ENCODE data around the gene SLC2A13.
"Not testable (repeated sequence)": the region's sequence is repeated elsewhere in the genome, so short reads cannot be mapped to it uniquely, and the experiment has no call there.

The SLC2A13 gene

DNA sequence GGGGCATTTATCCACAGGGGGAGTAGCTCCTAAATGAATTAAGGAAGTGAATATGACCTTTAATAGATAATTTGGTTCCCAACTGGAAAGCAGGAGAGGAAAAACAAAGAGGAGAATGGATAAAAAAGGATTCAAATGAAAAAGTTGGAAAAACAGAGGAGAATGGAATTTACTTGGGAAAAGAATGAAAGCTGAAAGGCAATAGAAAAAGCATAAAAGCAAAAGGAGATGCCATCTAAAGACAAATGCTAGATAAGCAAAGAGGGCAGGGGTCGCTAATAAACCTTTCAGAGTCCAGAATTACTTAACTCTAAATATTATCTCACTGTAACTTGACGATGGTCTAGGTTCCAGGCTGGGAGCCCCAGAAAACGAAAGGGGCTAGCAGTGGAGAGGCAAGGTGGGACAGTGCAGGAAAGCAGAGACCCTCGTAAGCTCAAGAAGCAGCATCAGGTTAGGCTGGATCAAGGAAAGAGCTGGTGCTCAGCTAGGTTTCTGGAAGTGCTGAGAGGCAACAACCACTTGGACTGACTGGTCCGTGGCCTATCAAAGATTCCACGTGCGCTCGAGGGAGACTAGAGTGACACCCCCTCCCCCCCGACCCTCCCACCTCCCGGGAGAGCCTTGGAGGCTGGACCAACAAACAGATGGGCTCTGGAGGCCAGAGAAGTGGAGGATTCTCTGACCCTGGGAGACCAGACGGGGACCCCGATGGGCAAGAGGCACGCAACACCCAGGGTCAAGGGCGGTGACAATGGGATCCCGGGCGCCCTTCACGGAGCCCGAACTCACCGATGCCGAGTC, 1.2 kb downstream of the SLC2A13 start:
- DNase-seq, result no peak

DNA sequence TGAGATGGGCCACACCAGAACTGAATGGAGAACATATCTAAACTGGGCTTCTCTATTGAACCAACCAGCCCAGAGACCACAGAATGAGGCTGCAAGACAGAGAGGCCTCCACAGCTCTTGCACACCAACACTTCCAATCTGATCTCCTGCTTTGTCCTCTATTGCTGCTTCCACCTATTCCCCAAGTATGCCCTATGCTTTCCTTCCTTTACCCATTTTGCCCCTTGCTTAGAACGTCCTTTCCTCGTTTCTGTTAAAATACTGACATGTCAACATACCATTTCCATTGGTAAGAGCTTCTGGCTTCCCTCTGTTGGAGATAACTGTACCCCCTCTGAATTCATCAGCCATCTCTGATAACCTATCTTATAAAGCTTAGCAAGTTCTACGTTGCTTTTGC, 2.8 kb downstream of the SLC2A13 start:
- no peak for DNase-seq

GRCh38 chr12:40101747-40102146, 4.1 kb downstream of the SLC2A13 start:
- DNase-seq, result no peak

- no peak for DNase-seq
Measured at GRCh38 chr12:40099423-40099853, 6.4 kb downstream of the SLC2A13 start.

DNA sequence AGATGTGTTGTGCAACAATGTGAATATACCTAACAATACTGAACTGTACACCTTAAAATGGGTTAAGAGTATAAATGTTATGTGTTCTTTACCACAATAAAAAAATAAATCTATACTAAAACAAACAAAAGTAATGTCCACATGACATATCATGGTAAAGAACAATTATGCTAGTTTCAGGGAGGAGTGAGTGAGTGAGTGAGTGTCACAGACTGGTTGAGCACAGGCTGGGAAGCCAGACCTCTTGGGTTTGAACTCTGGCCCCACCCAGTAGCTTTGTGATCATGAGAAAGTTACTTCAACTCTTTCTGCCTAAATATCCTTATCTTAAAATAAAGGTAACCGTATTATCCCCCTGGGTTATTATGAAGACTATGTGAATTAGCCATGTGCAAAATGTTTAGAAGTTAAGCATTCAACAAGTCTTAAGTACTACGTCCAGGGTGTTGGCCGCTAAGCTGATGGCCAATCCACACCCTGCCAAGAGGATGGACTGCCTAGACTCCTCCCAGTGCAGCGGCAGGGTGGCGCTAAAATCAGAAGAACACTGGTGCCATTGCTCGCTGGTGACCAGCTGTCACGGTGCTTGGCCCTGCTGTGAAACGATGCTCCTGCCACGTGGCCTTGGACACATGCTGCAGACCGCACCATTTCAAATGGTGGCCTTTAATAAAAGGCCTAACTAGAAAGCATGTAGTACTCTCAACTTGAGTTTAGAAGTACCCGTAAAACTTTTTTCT, 7.3 kb downstream of the SLC2A13 start:
- DNase-seq, result no peak

DNA sequence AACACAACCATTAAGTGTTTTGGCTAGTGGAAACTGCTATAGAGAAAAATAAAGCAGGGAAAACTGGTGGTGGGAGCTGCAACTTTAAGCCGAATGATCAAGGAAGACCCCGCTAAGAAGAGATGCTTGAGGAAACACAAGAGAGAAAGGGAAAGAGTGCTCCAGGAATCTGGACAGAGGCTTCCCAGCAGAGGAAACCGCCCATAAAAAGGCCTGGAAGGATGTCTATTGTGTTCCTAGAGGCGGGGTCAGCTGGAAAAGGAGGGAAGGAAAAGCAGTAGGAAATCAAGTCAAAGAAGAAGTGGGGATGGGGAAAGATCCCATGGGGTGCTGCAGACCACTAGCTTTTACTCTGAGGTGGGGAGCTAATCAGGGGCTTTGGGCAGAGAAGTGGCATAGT, 12.4 kb downstream of the SLC2A13 start:
- DNase-seq, result no peak

- DNase-seq, result no peak
Measured at GRCh38 chr12:40086471-40086870, 19.4 kb downstream of the SLC2A13 start.

- no peak for DNase-seq
Measured at GRCh38 chr12:40078266-40078665, 27.6 kb downstream of the SLC2A13 start.

DNA sequence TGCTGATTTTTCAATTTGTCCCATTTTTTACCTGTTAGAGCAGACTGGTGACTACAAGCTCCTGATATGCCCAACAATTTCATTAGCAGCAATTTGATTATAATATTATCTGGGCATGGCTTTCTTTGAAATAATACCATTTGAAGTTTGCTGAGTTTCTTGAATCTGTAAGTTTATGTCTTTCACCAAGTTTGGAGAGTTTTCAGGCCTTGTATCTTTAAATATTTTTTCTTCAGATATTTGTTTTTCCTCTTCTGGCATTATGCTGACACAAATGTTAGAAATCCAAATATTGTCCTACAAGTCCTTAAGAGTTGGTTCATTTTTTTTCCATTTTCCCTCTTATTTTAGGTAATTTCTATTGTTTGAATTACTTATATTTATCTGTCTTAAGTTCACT, 30.4 kb downstream of the SLC2A13 start:
- no peak for DNase-seq

- no peak for DNase-seq
Measured at GRCh38 chr12:40068416-40068815, 37.5 kb downstream of the SLC2A13 start.

GRCh38 chr12:40065636-40066035, 40.2 kb downstream of the SLC2A13 start:
- no peak for DNase-seq

DNA sequence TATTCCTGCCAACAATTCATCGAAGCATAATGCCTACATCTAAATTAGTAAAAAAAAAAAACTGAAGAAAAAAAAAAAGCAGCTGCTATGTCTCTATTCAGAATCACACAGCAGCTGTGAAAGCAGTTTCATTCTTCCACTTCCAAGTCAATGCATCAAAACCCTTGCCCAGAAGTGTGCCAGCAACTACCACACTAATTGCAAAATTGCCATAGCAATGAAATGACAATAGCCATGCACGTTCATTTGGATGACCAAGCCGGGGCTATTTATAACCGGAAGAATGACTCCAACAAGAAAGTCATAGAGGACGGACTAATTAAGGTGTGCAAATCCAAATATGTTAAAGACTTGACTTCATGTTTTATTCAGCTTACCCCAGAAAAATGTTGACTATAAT, 42.5 kb downstream of the SLC2A13 start:
- DNase-seq, result no peak

GRCh38 chr12:40058721-40059190, 47.1 kb downstream of the SLC2A13 start:
- no peak for DNase-seq

- no peak for DNase-seq
Measured at GRCh38 chr12:40056373-40056772, 49.5 kb downstream of the SLC2A13 start.

DNA sequence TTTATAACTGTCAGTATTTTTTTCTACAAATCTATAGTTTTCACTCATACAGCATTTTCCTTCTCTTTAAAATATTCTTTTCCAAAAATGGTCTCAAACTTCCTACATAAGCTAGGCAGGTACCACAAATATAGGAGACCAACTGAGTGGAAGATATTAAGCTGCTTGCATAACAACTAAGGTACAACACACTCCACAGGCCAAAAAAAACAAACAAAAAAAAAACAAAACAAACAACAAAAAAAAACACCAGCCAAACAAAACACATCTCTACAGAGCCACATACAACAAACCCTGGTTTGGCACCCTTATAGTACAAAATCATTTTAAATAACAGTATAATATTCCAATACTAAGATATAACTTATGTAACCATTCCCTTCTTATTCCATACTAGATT, 50.1 kb downstream of the SLC2A13 start:
- DNase-seq, result no peak

GRCh38 chr12:40055228-40055579, 50.7 kb downstream of the SLC2A13 start:
- no peak for DNase-seq

DNA sequence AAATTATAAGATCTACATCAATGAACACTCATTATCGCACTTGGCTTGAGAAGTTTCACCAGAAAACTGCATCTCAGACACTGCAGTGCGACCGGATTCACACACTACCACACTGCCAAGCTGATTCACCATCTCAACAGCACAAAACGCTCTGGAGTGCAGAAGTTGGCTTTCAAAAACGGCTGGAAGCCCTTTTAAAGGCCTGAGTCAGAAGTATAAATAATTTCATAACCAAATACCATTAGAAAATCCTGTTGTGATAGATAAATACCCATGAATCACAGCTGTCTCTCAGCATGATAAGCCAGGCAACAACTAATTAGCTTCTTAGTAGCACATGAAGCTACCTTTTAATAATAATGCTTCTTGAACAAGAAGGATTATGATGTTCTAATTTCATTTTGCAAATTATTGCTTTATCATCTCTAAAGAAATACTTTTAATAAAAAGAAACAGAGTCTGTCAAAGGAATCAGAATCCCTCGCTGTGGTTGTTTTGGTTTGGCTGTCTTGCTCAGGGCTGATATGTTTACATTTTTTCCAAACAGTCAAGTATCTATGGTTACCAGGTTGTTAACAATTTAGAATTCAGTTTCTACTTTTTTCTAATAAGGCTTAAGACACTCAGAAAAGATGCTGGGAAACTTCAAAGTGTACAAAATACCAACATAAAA, 51.2 kb downstream of the SLC2A13 start:
- DNase-seq, result no peak

- DNase-seq, result no peak
Measured at GRCh38 chr12:40049268-40049667, 56.6 kb downstream of the SLC2A13 start.

GRCh38 chr12:40047002-40047401, 58.9 kb downstream of the SLC2A13 start:
- DNase-seq, result not testable (repeated sequence)

- DNase-seq, result no peak
Measured at GRCh38 chr12:40045656-40046055, 60.2 kb downstream of the SLC2A13 start.

- DNase-seq, result no peak
Measured at GRCh38 chr12:40044396-40044795, 61.5 kb downstream of the SLC2A13 start.

DNA sequence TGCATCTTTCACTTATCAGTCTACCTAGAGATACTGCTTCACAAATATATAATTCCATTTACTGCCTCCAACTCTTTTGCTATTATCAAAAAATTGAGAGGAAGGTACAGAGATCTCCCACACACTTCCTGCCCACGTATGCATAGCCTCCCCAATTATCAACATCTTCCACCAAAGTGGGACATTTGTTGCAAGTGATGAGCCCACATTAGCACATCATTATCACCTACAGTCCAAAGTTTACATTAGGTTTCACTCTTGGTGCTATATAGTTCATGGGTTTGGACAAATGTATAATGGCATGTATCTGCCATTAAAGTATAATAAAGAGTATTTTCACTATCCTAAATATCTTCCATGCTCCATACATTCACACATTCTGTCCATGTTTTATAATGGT, 66.3 kb downstream of the SLC2A13 start:
- DNase-seq, result no peak

DNA sequence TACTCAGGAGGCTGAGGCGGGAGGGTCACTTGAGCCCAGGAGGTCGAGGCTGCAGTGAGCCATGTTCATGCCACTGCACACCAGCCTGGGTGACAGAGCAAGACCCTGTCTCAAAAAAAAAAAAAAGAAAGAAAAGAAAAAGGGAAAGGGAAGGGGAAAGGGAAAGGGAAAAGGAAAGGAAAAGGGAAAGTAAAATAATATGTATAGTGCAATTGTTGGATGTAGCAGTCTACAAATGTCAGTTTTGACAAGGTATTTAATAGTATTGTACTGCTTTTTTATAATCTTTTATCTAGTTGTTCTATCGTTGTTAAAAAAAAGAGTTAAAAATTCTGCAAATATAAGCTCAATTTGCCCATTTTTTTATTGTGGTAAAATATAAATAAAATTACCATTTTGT, 67.3 kb downstream of the SLC2A13 start:
- no peak for DNase-seq

GRCh38 chr12:40034712-40035111, 71.2 kb downstream of the SLC2A13 start:
- DNase-seq, result no peak

All from SW 1271 (cell line).